ENCODE measurements around the gene CADPS. TPM values are rescaled to one million over a fixed set of nuclear protein-coding genes. Genes with fewer than 3 reads are reported as not detected.
"Not testable (repeated sequence)": the region's sequence is repeated elsewhere in the genome, so short reads cannot be mapped to it uniquely, and the experiment has no call there.

CADPS gene
- total RNA-seq, 1 experiment from 2014 or later, result not detected

- CTCF ChIA-PET, result no interaction called here
- Mint-ChIP-seq H3K9me3 (ENCODE audit: low read depth, unreplicated experiment) (no peaks in the 10 kb centered on the region), H3K36me3 (ENCODE audit: insufficient read depth, unreplicated experiment) (no peaks in the 10 kb centered on the region), H3K4me3 (ENCODE audit: low read depth, unreplicated experiment) (no peak overlapping the region), H3K27me3 (ENCODE audit: unreplicated experiment) (no peaks in the 10 kb centered on the region), H3K4me1 (ENCODE audit: low read depth, unreplicated experiment) (peaks cover 19% of the 10 kb centered on the region), H3K27ac (ENCODE audit: unreplicated experiment) (no peak overlapping the region)
- TF ChIP-seq CTCF (IDR thresholded peaks at IDR 0.05; ENCODE audit: unreplicated experiment), result no peak
- DNase-seq, result no peak
- intact Hi-C loops (cut with micrococcal nuclease; ENCODE audit: unreplicated experiment), result no loop called here
- no TSS peak for BruUV-seq (replicated peaks)
These were observed 288.9 kb downstream of the CADPS start for GRCh38 chr3:62586356-62586755.

GRCh38 chr3:62585861-62586260, 289.4 kb downstream of the CADPS start:
- DNase-seq, result no peak
- no peak overlapping the region for H3K4me3 Mint-ChIP-seq (ENCODE audit: low read depth, unreplicated experiment)
- no peak for TF ChIP-seq CTCF (IDR thresholded peaks at IDR 0.05; ENCODE audit: unreplicated experiment)
- CTCF ChIA-PET, result no interaction called here
- H3K27me3 Mint-ChIP-seq (ENCODE audit: unreplicated experiment), result no peaks in the 10 kb centered on the region
- no TSS peak for BruUV-seq (replicated peaks)
- peaks cover 19% of the 10 kb centered on the region for H3K4me1 Mint-ChIP-seq (ENCODE audit: low read depth, unreplicated experiment)
- intact Hi-C loops (cut with micrococcal nuclease; ENCODE audit: unreplicated experiment), result no loop called here
- H3K36me3 Mint-ChIP-seq (ENCODE audit: insufficient read depth, unreplicated experiment), result no peaks in the 10 kb centered on the region
- no peak overlapping the region for H3K27ac Mint-ChIP-seq (ENCODE audit: unreplicated experiment)
- no peaks in the 10 kb centered on the region for H3K9me3 Mint-ChIP-seq (ENCODE audit: low read depth, unreplicated experiment)

DNA sequence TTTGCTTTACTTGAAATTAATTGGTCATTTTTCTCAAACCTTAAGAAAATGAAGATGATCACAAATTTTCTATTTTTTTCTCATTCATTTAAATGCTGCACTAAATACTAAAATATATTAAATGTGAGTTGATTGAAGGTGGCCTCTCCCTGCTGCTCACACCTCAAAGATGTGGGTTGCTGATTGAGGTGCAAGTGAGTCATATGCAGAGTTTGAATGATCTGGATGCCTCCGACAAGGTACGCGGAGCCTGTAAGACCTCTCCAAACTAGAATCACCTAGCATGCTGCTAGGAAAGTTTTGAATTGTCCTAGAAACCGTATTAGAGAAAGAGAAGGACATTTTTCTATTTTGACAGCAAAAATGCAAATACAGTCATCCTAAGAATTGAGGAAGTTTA, 290.6 kb downstream of the CADPS start:
- Mint-ChIP-seq H3K27me3 (ENCODE audit: unreplicated experiment) (no peaks in the 10 kb centered on the region), H3K4me3 (ENCODE audit: low read depth, unreplicated experiment) (no peak overlapping the region), H3K36me3 (ENCODE audit: insufficient read depth, unreplicated experiment) (no peaks in the 10 kb centered on the region), H3K27ac (ENCODE audit: unreplicated experiment) (no peak overlapping the region), H3K4me1 (ENCODE audit: low read depth, unreplicated experiment) (peaks cover 19% of the 10 kb centered on the region), H3K9me3 (ENCODE audit: low read depth, unreplicated experiment) (peaks cover 1% of the 10 kb centered on the region)
- intact Hi-C loops (cut with micrococcal nuclease; ENCODE audit: unreplicated experiment), result no loop called here
- DNase-seq, result no peak
- TF ChIP-seq CTCF (IDR thresholded peaks at IDR 0.05; ENCODE audit: unreplicated experiment), result no peak
- BruUV-seq (replicated peaks), result no TSS peak
- CTCF ChIA-PET, result no interaction called here

DNA sequence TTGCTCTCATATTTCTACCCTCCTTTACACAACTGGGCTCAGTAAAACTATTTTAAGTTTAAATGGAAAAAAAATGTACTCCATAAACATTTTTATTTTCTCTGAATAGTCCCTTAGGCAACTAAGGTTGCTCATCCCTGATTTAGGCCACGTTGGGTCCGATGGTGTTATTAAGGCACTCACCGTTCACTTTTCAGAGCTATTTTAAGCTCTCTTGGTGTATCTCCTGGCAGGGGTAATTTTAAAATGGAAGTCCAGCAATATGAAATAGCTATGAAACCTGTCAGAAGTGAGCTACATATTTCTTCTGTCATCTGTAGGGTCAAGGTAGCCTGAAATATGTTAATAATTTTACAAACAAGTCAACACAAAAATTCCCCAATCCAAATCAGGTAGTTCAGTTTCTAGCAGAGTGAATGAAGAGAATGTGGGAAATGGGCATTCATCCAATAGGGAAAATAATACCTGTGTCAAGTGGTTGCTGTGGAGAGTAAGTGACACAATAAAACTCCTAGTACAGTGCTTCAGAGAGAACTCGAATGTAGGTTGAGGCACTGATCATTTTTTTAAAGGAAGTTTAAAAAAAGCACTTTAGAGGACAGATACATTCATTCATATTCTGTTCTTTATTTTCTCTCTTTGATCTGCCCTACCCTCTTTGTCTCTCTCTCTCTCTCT, 292.6 kb downstream of the CADPS start:
- Mint-ChIP-seq H3K36me3 (ENCODE audit: insufficient read depth, unreplicated experiment) (no peaks in the 10 kb centered on the region), H3K9me3 (ENCODE audit: low read depth, unreplicated experiment) (peaks cover 8% of the 10 kb centered on the region), H3K27ac (ENCODE audit: unreplicated experiment) (no peak overlapping the region), H3K27me3 (ENCODE audit: unreplicated experiment) (no peaks in the 10 kb centered on the region), H3K4me3 (ENCODE audit: low read depth, unreplicated experiment) (no peak overlapping the region), H3K4me1 (ENCODE audit: low read depth, unreplicated experiment) (peaks cover 19% of the 10 kb centered on the region)
- DNase-seq, result no peak
- TF ChIP-seq CTCF (IDR thresholded peaks at IDR 0.05; ENCODE audit: unreplicated experiment), result no peak
- intact Hi-C loops (cut with micrococcal nuclease; ENCODE audit: unreplicated experiment), result no loop called here
- BruUV-seq (replicated peaks), result no TSS peak
- CTCF ChIA-PET, result no interaction called here

DNA sequence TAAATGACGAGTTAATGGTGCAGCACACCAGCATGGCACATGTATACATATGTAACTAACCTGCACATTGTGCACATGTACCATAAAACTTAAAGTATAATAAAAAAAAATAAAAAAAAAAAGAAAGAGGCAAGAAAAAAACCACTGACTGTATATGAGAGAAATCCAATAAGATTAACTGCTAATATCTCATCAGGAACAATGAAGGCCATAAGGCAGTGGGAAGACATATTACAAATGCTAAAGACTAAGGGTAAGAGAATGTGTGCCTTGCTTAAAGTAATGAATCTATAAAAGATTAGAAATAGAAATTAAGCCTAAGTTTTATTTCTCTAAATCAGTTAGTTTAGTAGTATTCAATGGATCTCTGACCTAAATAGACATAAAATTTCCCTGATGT, 294.7 kb downstream of the CADPS start:
- CTCF ChIA-PET; H3K27ac Mint-ChIP-seq (ENCODE audit: unreplicated experiment); intact Hi-C loops (cut with micrococcal nuclease; ENCODE audit: unreplicated experiment); H3K4me3 Mint-ChIP-seq (ENCODE audit: low read depth, unreplicated experiment); H3K9me3 Mint-ChIP-seq (ENCODE audit: low read depth, unreplicated experiment); DNase-seq; BruUV-seq (replicated peaks); H3K36me3 Mint-ChIP-seq (ENCODE audit: insufficient read depth, unreplicated experiment); H3K27me3 Mint-ChIP-seq (ENCODE audit: unreplicated experiment): not testable (repeated sequence)
- H3K4me1 Mint-ChIP-seq (ENCODE audit: low read depth, unreplicated experiment), result peaks cover 19% of the 10 kb centered on the region
